NCI-H526 treated with DMSO at 0.1 percent for 48 hours (cell line): ENCODE data around the gene MXI1.
"Not testable (repeated sequence)": the region's sequence is repeated elsewhere in the genome, so short reads cannot be mapped to it uniquely, and the experiment has no call there.

ENCODE experiments used
- DNase-seq: peaks from one replicate; lab custom pipeline; 2025; lab: John Stamatoyannopoulos, UW

MXI1 gene

DNA sequence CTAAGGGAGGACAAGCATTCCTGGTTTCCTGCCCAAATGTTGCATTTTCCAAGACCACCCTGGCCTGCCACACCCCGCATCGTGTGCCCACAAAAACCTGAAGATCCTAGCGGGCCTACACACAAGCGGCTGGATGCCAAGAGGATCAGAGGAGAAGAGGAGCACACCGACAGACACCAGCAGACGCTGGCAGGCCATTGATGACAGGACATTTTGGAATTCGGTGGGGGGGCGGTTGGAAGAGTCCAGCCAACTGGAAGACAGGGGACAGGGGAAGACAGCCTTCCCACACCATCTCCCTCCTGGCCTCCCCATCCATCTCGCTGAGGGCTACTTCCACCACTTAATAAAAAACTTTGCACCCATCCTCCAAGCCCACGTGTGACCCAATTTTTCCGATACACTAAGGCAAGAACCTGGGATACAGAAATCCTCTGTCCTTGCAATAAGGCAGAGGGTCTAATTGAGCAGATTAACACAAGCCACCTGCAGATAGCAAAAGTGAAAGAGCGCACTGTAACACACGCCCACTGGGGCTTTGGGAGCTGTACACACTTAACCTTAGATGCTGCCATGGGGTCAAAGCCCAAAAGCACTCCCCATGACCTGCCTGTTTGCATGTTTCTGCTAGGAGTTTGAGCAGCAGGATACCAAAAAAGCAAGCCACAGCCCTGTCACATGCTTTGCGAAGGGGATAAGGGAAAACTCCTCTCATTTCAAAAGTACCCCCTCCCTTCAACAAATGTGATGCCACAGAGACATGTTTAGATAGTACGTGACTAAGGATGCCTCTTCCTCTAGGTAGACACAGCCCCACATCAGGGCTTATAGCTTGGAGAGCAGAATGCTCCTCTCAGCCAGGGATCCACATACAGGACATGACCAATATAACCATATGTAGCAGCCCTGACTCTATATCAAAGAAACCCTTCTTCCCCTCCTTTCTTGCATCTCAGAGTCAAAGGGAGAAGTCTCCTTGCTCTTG lies 110.8 kb downstream of the MXI1 start:
- no peak for DNase-seq

DNA sequence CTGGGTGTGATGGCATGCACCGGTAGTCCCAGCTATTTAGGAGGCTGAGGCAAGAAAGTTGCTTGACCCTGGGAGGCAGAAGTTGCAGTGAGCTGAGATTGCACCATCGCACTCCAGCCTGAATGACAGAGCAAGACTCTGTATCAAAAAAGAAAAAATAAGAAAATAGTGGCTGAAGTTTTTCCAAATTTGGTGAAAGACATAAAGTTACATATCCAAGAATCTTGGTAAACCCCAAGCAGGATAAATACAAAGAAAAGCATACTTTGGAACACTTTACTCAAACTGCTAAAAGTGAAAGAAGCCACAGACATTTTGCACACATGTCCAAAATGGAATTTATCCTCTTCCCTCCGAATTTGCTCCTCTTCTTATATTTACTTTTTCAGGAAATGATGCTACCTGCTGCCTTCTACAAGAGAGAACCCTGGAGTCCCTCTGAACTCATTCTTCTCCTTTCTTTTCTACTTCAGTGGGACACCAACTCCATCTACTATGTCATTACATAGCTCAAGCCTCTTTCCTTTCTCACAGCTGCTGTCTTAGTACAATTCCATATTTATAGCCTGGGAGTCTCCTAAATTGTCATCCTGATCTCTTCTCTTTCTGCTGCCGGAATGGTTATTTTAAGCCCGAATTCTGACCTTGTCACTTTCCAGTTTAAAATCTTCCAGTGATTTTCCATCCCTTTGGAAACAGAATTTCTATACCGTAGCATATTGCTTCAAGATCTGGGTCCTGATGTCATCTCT lies 114.6 kb downstream of the MXI1 start:
- no peak for DNase-seq

DNA sequence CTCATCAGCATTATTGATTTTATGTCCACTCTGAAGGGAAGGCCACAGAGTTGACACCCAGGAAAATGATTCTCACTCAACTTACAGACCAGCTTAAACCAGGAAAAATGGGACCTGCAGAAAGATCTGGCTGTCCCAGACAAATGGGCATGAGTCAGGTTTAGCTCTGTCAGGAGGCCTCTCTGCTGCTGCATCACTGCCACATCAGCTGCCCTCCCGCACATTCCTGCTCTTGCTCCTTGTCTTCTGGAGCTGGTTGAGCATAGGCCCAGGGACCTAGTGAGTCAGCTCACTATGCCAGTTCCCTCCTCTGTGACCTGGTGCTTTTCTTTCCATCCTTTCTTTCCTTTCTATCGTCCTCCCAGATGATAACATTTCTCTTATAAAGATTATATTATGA lies 116.1 kb downstream of the MXI1 start:
- no peak for DNase-seq

DNA sequence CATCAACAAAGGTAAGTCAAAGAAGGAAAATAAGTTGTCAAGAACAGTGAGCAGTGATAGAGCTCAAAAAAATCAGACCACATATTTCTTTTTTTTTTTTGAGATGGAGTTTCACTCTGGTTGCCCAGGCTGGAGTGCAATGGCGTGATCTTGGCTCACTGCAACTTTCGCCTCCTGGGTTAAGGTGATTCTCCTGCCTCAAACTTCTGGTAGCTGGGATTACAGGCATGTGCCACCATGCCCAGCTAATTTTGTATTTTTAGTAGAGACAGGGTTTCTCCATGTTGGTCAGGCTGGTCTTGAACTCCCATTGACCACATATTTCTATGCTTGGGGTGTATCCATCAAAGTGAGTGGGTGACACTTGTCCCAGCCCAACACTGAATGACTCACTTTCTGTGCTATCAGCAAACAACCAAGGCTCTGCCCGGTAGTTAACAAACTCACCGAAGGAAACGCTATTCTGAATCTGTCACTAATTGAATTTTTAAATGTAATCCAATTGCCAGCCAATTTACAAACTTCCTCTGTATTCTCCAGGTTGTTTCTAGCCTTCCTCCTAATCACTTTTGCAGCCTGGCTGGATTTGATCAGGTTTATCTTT lies 116.9 kb downstream of the MXI1 start:
- DNase-seq: no peak

DNA sequence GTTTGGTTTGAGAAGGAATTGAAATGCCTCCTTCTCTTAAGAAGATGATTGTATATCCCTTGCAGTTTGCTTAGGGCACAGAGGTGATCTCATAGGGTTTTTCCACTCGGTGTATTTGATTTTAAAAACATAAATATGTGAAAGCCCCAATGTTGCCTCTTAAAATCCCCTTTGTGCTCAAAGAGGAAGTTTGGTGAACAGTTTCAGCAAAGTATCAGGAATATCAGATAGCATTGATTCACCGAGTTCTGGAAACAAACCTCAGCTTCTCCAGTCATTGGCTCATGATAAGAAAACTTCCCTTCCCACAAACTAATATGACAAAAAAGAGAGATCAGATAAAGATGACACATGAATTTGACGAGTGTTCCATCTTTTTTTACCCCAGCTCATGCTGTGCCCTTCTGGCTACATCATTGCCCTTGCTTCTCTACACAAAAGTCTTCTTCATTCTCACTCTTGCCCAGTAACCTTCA lies 117.4 kb downstream of the MXI1 start:
- no peak for DNase-seq

DNA sequence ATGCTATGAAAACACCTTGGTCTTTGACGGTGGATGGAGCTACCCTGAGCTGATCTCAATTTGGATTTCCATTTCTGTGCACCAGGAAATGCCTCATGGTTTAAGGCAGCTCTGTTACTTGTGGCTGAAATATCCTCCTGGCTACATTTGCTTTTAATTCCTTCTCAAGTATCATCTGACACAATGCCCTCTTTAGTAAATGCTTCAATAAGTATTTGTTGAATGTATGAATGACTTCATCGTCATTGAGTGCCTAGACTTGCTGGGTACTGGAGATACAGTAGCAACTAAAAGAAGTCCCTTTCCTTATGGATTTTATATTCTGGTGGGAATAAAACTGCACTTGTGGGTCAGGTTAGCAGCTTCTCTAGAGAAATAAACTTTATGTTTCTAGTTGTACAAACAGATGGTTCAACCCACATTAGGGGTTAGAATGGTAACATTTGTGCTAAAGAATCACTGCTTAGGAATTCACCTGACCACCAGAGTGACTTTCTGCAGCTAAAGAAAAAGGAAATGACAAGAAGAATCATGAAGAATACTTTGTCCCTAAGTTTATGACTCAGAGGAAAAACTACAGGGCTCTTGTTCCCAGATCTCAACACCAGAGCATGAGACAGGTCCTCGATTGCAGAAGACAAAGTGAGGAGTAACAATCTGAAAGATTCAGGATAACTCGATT lies 119.1 kb downstream of the MXI1 start:
- no peak for DNase-seq

DNA sequence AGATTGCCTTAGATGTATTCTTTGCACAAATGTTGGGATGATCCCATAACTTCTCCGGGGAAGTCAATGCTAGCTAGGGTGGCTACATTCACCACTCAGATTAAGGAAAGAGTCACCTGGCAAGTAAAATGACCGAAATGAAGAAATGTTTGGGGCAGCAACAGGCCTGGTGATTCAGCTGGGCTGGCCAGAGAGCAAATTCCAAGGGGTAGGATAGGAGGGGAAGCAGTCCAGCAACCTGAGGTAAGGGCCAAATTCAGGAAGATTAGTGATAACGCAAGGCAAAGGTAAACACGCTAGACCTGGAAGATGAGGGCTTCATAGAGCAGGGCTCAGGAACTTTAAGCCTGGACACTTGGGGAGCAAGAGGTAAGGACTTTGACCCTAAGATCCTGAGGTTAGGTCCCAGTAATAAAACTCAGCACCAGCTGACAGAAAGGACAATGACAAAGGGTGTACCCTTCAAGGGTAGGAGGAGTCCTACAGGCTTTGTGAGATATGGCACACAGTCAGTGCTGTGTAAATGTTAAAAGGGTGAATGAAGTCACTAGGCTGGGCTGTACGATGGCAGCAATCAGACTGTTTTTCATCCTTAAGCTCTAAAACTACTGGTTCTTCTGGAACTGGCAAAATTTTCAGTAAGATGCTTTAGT lies 120.0 kb downstream of the MXI1 start:
- DNase-seq: no peak

DNA sequence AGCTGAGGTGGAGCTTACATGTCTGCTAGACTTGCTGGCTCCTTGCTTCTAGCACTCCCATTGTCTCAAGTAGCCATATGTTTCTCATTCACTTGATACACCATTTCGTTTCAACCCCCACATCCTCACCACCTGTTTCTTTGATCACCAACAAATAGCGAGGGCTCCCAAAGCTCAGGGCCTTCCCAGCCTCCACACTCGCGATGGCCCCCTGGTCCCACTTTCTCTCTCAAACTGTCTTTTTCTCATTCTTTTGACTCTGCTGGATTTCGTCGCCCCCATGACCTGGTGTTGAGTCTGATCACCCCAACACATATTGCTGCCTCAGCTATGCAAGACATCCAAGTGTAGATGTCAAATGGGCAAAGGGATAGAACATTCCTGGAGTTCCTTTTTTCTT lies 123.3 kb downstream of the MXI1 start:
- DNase-seq: no peak

DNA sequence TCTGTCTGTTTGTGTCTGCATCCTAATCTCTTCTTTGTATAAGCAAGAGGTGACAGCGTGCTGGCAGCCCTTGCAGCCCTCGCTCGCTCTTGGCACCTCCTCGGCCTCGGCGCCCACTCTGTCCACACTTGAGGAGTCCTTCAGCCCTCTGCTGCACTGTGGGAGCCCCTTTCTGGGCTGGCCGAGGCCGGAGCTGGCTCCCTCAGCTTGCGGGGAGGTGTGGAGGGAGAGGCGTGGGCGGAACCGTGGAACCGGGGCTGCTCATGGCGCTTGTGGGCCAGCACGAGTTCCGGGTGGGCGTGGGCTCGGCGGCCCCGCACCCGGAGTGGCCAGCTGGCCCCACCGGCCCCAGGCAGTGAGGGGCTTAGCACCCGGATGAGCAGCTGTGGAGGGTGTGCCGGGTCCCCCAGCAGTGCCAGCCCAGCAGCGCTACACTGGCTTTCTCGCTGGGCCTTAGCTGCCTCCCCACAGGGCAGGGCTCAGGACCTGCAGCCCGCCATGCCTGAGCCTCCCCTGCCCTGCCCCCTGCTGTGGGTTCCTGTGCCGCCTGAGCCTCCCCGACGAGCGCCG lies 123.9 kb downstream of the MXI1 start:
- DNase-seq: not testable (repeated sequence)

DNA sequence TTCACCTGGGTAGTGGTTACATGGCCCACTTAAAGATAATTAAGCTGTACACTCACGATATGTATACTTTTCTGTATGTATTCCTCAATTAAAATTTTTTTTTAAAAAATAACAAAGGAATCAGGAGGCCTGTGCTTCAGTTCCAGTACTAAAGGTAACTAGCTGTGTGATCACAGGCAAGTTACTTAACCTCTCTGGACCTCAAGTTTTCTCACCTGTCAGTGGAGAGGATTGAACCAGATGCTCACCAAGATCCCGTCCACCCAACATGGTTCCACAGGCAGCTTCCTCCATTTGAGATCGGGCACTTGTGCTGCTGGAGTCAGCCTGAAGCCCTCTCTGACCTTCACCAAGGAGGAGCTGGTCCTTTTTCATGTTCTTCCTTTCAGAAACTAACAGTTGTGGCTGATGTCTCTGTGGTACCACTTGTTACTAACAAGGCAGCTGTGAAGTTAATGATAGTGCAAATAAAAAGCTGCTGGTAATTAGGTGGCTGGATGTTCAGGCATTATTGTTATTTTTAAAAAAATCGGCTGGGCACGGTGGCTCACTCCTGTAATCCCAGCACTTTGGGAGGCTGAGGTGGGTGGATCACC lies 126.8 kb downstream of the MXI1 start:
- DNase-seq: no peak

DNA sequence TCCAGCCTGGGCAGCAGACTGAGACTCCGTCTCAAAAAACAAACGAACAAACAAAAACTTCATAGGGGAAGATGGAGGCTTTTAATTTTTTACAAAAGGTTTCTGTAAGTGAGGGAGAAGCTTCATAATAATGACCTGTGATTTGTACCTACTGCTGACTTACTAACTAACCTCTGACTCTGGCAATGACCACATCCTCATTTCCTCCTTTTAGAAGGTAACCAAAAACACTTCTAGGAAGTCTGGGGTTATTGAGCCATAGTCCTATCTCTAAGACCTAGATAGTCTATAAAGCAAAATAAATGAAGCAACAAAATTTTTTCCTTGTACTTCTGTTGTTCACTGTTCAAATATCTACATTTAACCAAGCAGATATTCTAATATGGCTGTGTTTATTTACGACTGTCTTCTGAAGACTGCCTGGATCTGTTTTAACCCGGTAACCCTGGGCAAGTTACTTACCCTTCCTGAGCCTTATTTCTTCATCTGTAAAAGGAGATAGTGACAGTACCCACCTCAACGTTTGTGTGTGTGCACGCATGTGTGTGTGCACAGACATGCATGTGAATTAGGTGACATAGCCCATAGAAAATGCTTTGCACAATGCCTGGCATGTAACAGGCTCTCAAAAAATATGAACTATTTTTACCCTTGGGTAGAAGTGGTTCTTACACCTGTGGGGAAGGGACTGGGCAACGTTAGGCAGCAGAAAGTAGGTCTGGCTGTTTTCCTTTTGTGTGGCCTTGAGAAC lies 128.1 kb downstream of the MXI1 start:
- DNase-seq: no peak

DNA sequence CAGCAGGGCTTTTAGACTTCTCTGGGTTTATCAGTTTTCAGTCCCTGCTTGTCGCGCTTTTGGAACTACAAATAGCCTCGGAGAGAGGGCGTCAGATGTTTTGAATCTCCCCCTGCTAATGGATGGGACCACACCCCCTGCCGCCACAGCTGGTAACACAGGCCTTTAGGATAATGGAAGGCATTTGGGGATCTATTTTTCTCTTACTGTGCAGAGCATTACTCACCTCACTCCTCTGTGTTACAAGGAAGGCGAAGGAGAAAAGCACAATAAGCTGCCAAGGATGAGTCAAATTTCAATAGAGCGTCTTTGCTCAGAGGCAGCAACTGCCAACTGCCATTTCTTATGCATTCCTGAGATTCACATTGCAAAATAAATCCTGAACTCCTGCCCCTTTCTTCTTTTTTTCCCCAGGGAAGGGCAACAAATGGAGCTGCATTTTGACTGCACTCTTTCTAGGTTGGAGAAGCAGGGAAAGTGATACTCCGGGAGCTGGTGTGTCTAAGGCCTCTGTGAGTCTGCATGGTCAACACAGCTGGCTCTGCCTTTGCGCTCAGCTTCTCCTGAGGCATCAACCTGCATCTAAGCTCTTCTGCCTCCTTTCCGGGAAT lies 128.8 kb downstream of the MXI1 start:
- DNase-seq: no peak
